SK-N-MC (cell line): ENCODE measurements around the gene PLXNA2.

Experiments used
- EZH2 ChIP-seq: fragments of 200-600 bp; sonication (generic); IDR thresholded peaks from one replicate; pipeline ENCODE4 v1.6.1; 2017; ENCODE audit warnings: antibody characterized with exemption
- POLR2AphosphoS5 ChIP-seq: IDR thresholded peaks from 2 replicates; pipeline ENCODE4 v1.6.1; 2012; ENCODE audit warnings: mild to moderate bottlenecking, low read depth, low read length, borderline replicate concordance

DNA sequence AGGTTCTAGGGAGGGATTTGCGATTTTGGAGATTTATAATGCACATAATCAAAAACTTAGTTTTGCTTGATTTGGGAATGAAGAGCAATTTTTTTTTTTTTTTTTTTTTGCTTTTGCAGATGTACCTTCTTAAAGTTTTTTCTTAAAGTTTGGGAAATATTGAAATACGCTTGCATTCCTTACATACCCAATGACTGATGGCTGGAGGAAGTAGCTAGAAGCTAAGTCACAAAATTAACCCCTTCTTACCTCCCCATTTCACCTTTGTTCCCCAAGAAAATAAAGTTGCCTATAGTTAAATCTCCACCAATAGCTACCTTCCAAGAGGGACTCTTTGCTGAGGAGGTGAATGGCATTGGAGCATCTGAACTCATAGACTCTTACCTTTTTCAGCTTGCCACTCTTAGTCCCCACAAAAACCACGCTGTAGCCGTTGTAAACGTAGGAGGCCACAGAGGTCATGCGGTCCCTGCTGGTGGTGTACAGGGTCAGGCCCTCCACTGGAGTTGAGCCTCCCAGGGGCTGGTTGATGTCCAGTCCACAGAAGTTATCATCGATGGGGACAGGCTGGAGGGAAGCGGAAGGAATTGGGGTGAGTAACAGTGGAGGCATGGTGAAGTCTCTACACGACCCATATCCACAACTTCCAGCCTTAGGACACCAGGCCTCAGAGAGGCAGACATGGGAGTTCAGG, 34.1 kb downstream of the PLXNA2 start:
- TF ChIP-seq POLR2AphosphoS5 (no peak), EZH2 (no peak)
